Peyer's patch (tissue), 4 donors: ENCODE results near the gene IFNA13.

Experiments
- POLR2A ChIP-seq, 2 donors: fragments of 450-650 bp; IDR thresholded peaks; one replicate each; pipeline ENCODE4 v1.5.1; 2017; ENCODE audit warnings: antibody characterized with exemption in 2 of 2, mild to moderate bottlenecking in 2 of 2, moderate library complexity in 2 of 2
- TF ChIP-seq, protein P1 (sequence below), 6 experiments: fragments of 450-650 bp in 4 of 6; fragments of 200-600 bp in 2 of 6; sonication (generic) in 1 of 6; IDR thresholded peaks; one replicate each; pipeline ENCODE4 v1.5.1; 2017 to 2019; ENCODE audit warnings: antibody characterized with exemption in 6 of 6, mild to moderate bottlenecking in 3 of 6, moderate library complexity in 1 of 6

DNA sequence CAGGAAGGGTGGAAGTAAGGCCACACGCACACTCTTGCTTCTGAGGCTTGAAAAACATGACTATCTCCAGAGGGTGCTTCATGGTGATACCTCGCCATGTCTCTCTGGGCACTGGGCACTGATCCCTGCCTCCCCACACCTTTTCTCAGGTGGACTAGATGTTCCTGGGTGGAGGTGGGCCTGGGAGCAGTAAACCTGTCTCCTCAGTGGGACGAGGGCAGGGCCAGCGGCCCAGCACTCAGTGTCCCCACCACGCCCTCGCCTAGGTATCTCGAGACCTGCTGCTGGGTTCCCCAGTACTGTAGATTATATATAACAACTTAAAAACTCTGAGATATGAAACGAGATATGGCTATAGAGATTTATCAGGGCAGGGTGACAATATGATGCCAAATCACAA lies 5.6 kb downstream of the IFNA13 start:
- TF ChIP-seq, protein P1, sequence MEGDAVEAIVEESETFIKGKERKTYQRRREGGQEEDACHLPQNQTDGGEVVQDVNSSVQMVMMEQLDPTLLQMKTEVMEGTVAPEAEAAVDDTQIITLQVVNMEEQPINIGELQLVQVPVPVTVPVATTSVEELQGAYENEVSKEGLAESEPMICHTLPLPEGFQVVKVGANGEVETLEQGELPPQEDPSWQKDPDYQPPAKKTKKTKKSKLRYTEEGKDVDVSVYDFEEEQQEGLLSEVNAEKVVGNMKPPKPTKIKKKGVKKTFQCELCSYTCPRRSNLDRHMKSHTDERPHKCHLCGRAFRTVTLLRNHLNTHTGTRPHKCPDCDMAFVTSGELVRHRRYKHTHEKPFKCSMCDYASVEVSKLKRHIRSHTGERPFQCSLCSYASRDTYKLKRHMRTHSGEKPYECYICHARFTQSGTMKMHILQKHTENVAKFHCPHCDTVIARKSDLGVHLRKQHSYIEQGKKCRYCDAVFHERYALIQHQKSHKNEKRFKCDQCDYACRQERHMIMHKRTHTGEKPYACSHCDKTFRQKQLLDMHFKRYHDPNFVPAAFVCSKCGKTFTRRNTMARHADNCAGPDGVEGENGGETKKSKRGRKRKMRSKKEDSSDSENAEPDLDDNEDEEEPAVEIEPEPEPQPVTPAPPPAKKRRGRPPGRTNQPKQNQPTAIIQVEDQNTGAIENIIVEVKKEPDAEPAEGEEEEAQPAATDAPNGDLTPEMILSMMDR (IDR thresholded peaks at IDR 0.05), result no peak
- no peak for TF ChIP-seq POLR2A (IDR thresholded peaks at IDR 0.05)
